GM13977 (cell line): ENCODE measurements around the gene TUBB6.

Experiments used
- DNase-seq: peaks from one replicate; pipeline ENCODE4 v3.0.0; 2012; ENCODE audit warnings: low spot score
- CTCF ChIP-seq: IDR thresholded peaks from 2 replicates; pipeline ENCODE4 v1.5.1; 2012; ENCODE audit warnings: mild to moderate bottlenecking, control low read depth; ENCODE audit not compliant: insufficient read depth; ENCODE audit errors: extremely low read depth, missing control alignments
- in situ Hi-C: fragments of 300-500 bp; cut with MboI; formaldehyde crosslinking; loops from one replicate; pipeline ENCODE4 v1.12.0; 2022; ENCODE audit warnings: low sequenced_read_pairs, low pct_unique_long_range_greater_than_20kb, mixed read lengths, inconsistent platforms; ENCODE audit not compliant: unreplicated experiment

TUBB6 gene

GRCh38 chr18:12276736-12277554 is 31.1 kb upstream of the TUBB6 start:
- no peak for DNase-seq
- TF ChIP-seq CTCF, result no peak
- in situ Hi-C loops, result no loop called here

- in situ Hi-C loops, result no loop called here
- no peak for TF ChIP-seq CTCF
- DNase-seq, result no peak
Observed at GRCh38 chr18:12278215-12278671, 29.8 kb upstream of the TUBB6 start.

GRCh38 chr18:12278741-12279682 is 29.0 kb upstream of the TUBB6 start:
- TF ChIP-seq CTCF, result no peak
- in situ Hi-C loops, result no loop called here
- DNase-seq, result no peak

- DNase-seq, result no peak
- TF ChIP-seq CTCF, result no peak
- in situ Hi-C loops, result no loop called here
Observed at GRCh38 chr18:12279781-12280531, 28.1 kb upstream of the TUBB6 start.

GRCh38 chr18:12281861-12282260 is 26.2 kb upstream of the TUBB6 start:
- in situ Hi-C loops, result no loop called here
- no peak for DNase-seq
- TF ChIP-seq CTCF, result no peak

- in situ Hi-C loops, result no loop called here
- DNase-seq, result no peak
- TF ChIP-seq CTCF, result no peak
Observed at GRCh38 chr18:12282442-12283039, 25.5 kb upstream of the TUBB6 start.
